HepG2 (cell line): ENCODE data around the gene C1QTNF3. TPM values are rescaled to one million over a fixed set of nuclear protein-coding genes. Genes with fewer than 3 reads are reported as not detected.

Experiments used
- AHDC1 ChIP-seq: sonication (generic); formaldehyde crosslinking; IDR thresholded peaks from 2 replicates; pipeline ENCODE4 v1.5.1; 2020; ENCODE audit warnings: mild to moderate bottlenecking, missing genetic modification reagents, borderline replicate concordance
- BCL6 ChIP-seq: IDR thresholded peaks from 2 replicates; pipeline ENCODE4 v1.6.1; 2016; ENCODE audit warnings: missing genetic modification reagents, missing compliant biosample characterization
- BRD4 ChIP-seq: sonication (generic); formaldehyde crosslinking; IDR thresholded peaks from 2 replicates; pipeline ENCODE4 v1.4.0; 2020; ENCODE audit warnings: missing genetic modification reagents
- DDIT3 ChIP-seq: sonication (generic); formaldehyde crosslinking; IDR thresholded peaks from 2 replicates; pipeline ENCODE4 v1.4.0; 2020; ENCODE audit warnings: mild to moderate bottlenecking, missing genetic modification reagents
- DPF2 ChIP-seq: sonication (generic); formaldehyde crosslinking; IDR thresholded peaks from 2 replicates; pipeline ENCODE4 v1.4.0; 2020; ENCODE audit warnings: mild to moderate bottlenecking, low read depth, missing genetic modification reagents, borderline replicate concordance
- FOXP1 ChIP-seq, 2 experiments: fragments of 450-650 bp in 1 of 2; IDR thresholded peaks; 2 replicates each; pipeline ENCODE4 v1.6.1; 2017 to 2018; ENCODE audit warnings: antibody characterized with exemption in 1 of 2
- GATAD2A ChIP-seq: IDR thresholded peaks from 2 replicates; pipeline ENCODE4 v1.6.1; 2016
- GFI1 ChIP-seq: sonication (generic); formaldehyde crosslinking; IDR thresholded peaks from 2 replicates; pipeline ENCODE4 v1.5.0; 2020; ENCODE audit warnings: missing genetic modification reagents, mild to moderate bottlenecking, borderline replicate concordance
- IRF2 ChIP-seq: IDR thresholded peaks from 2 replicates; pipeline ENCODE4 v1.6.1; 2018; ENCODE audit warnings: missing genetic modification reagents, missing compliant biosample characterization
- JARID2 ChIP-seq: sonication (generic); formaldehyde crosslinking; IDR thresholded peaks from 2 replicates; pipeline ENCODE4 v1.8.1; 2023; ENCODE audit warnings: missing genetic modification reagents, inconsistent platforms; ENCODE audit not compliant: insufficient replicate concordance
- KDM5B ChIP-seq: sonication (generic); formaldehyde crosslinking; IDR thresholded peaks from 2 replicates; pipeline ENCODE4 v1.4.0; 2020; ENCODE audit warnings: missing genetic modification reagents, mild to moderate bottlenecking, borderline replicate concordance
- MEF2D ChIP-seq: sonication (generic); formaldehyde crosslinking; IDR thresholded peaks from 2 replicates; pipeline ENCODE4 v1.5.1; 2020; ENCODE audit warnings: mild to moderate bottlenecking, missing genetic modification reagents
- MIER3 ChIP-seq: IDR thresholded peaks from 2 replicates; pipeline ENCODE4 v1.6.1; 2016; ENCODE audit warnings: missing compliant biosample characterization, borderline replicate concordance
- POGZ ChIP-seq: sonication (generic); formaldehyde crosslinking; IDR thresholded peaks from 2 replicates; pipeline ENCODE4 v1.4.0; 2020; ENCODE audit warnings: mild to moderate bottlenecking, missing genetic modification reagents
- POLR2AphosphoS5 ChIP-seq: IDR thresholded peaks from 2 replicates; pipeline ENCODE4 v1.6.1; 2012; ENCODE audit warnings: low read depth, low read length
- RFX3 ChIP-seq: IDR thresholded peaks from 2 replicates; pipeline ENCODE4 v1.6.1; 2016; ENCODE audit warnings: missing biosample characterization, missing genetic modification reagents
- SMAD1 ChIP-seq: sonication (generic); formaldehyde crosslinking; IDR thresholded peaks from 2 replicates; pipeline ENCODE4 v1.4.0; 2020; ENCODE audit warnings: missing genetic modification reagents, low read depth, mild to moderate bottlenecking, borderline replicate concordance
- SP4 ChIP-seq: sonication (generic); formaldehyde crosslinking; IDR thresholded peaks from 2 replicates; pipeline ENCODE4 v1.8.1; 2023; ENCODE audit warnings: mild to moderate bottlenecking, missing genetic modification reagents
- ZNF281 ChIP-seq: sonication (generic); formaldehyde crosslinking; IDR thresholded peaks from 2 replicates; pipeline ENCODE4 v1.4.0; 2020; ENCODE audit warnings: missing genetic modification reagents, borderline replicate concordance
- ZNF550 ChIP-seq: sonication (generic); formaldehyde crosslinking; IDR thresholded peaks from 2 replicates; pipeline ENCODE4 v1.4.0; 2020; ENCODE audit warnings: mild to moderate bottlenecking, missing genetic modification reagents, borderline replicate concordance
- ZNF784 ChIP-seq: sonication (generic); formaldehyde crosslinking; IDR thresholded peaks from 2 replicates; pipeline ENCODE4 v1.5.1; 2020; ENCODE audit warnings: missing genetic modification reagents, mild to moderate bottlenecking, borderline replicate concordance
- polyA plus RNA-seq, 8 experiments: library from polyadenylated mRNA; depleted of rRNA in 3 of 8; stranded (reverse) in 7 of 8; unstranded in 1 of 8; fragments of >200 nt; fragmentation: Illumina TruSeq in 4 of 8; extraction: Trizol in 4 of 8; gene quantifications; 2 replicates each; pipeline versions ENCODE4 v1.2.1 to v1.2.3, GENCODE V29; 2011 to 2016; ENCODE audit warnings: low read depth in 4 of 8, missing spikeins in 1 of 8, mixed read lengths in 1 of 8; ENCODE audit not compliant: insufficient read depth in 1 of 8
- total RNA-seq, 5 experiments: library from RNA; depleted of rRNA; stranded (reverse); fragments of >200 nt; fragmentation: Illumina TruSeq; extraction: Trizol; gene quantifications; 2 replicates each; pipeline ENCODE4 v1.2.3, GENCODE V29; 2016; ENCODE audit warnings: low read depth in 1 of 5

C1QTNF3 gene
- total and polyA plus RNA-seq, 2 of the 13 experiments (the other 11 are each of a cell fraction or from before 2014, with no cell fraction given), result 3.3 to 10.8 TPM

GRCh38 chr5:34035756-34036155 lies 7.3 kb downstream of the C1QTNF3 start (continued):
- TF ChIP-seq AHDC1 (CRISPR knock-in tag), result peak; percentile 50; the same call in 1 of the 2 replicates
- TF ChIP-seq IRF2, result 0 out of 2 replicates have a peak, but pooled peaks have one; percentile 19
- TF ChIP-seq RFX3, result no peak
- no peak for TF ChIP-seq ZNF550 (CRISPR knock-in tag)
- peak; percentile 86; the same call in 1 of the 2 replicates for TF ChIP-seq ZNF281 (CRISPR knock-in tag)
- no peak for TF ChIP-seq POLR2AphosphoS5
- TF ChIP-seq MIER3, result peak; percentile 41; the same call in 1 of the 2 replicates
- TF ChIP-seq BRD4 (CRISPR knock-in tag), result no peak
- TF ChIP-seq FOXP1 (IDR thresholded peaks at IDR 0.05), result peak; percentile 60; the same call in 1 of the 2 replicates
- peak; percentile 77 for TF ChIP-seq FOXP1 (CRISPR knock-in tag; IDR thresholded peaks at IDR 0.05)
- TF ChIP-seq SMAD1 (CRISPR knock-in tag), result no peak
- TF ChIP-seq JARID2, result no peak
- TF ChIP-seq MEF2D, result peak; percentile 86
- TF ChIP-seq ZNF784 (CRISPR knock-in tag), result no peak
- TF ChIP-seq KDM5B (CRISPR knock-in tag), result no peak
- TF ChIP-seq SP4 (CRISPR knock-in tag), result no peak
- peak; percentile 97 for TF ChIP-seq GFI1 (CRISPR knock-in tag)
- TF ChIP-seq BCL6 (CRISPR knock-in tag), result peak; percentile 84
- peak; percentile 78 for TF ChIP-seq GATAD2A
- peak; percentile 65; the same call in 1 of the 2 replicates for TF ChIP-seq POGZ (CRISPR knock-in tag)
- peak; percentile 62; the same call in 1 of the 2 replicates for TF ChIP-seq DPF2 (CRISPR knock-in tag)
- TF ChIP-seq DDIT3, result no peak
